Right atrium auricular region (tissue), 2 donors: ENCODE results near the gene UMAD1. TPM values are rescaled to one million over a fixed set of nuclear protein-coding genes. Genes with fewer than 3 reads are reported as not detected.

Experiments used
- DNase-seq: peaks from one replicate; pipeline ENCODE4 v3.0.0-alpha.2; 2019; ENCODE audit warnings: low spot score
- H3K27ac ChIP-seq, 2 donors: fragments of 200-600 bp; sonication (generic); 1 replicate in 1 of 2; 2 replicates in 1 of 2; pipeline ENCODE4 v1.5.1; 2016 to 2019
- H3K27me3 ChIP-seq, 2 donors: fragments of 200-600 bp; sonication (generic); one replicate each; pipeline versions ENCODE4 v1.5.1 to v1.6.0; 2017 to 2019
- H3K36me3 ChIP-seq: fragments of 200-600 bp; sonication (generic); one replicate; pipeline ENCODE4 v1.5.1; 2016
- H3K4me1 ChIP-seq, 2 donors: fragments of 200-600 bp; sonication (generic); one replicate each; pipeline versions ENCODE4 v1.5.1 to v1.6.0; 2017 to 2019
- H3K4me3 ChIP-seq, 2 donors: fragments of 200-600 bp; sonication (generic); 1 replicate in 1 of 2; 2 replicates in 1 of 2; pipeline ENCODE4 v1.5.1; 2017 to 2019; ENCODE audit warnings: mild to moderate bottlenecking in 1 of 2, moderate library complexity in 1 of 2
- H3K9me3 ChIP-seq, 2 donors: fragments of 200-600 bp; sonication (generic); one replicate each; pipeline ENCODE4 v1.5.1; 2019
- CTCF ChIP-seq, 2 donors: fragments of 200-600 bp; sonication (generic); IDR thresholded peaks; one replicate each; pipeline ENCODE4 v1.5.1; 2019; ENCODE audit warnings: antibody characterized with exemption in 2 of 2
- total RNA-seq, 2 donors: library from RNA; depleted of rRNA; stranded (reverse); fragments of >200 nt; gene quantifications; one replicate each; pipeline ENCODE4 v1.1.0, GENCODE V29; 2016

Gene UMAD1
- total RNA-seq, 2 donors from 2014 or later = 9.2 to 17.7 TPM

GRCh38 chr7:7791523-7791922 is 151.0 kb downstream of the UMAD1 start:
- Histone ChIP-seq H3K27me3 (no peaks in the 10 kb centered on the region), H3K4me3 (no peak overlapping the region), H3K4me1 (no peaks in the 10 kb centered on the region), H3K9me3 (no peaks in the 10 kb centered on the region), H3K36me3 (no peaks in the 10 kb centered on the region), H3K27ac (no peak overlapping the region)
- TF ChIP-seq CTCF (IDR thresholded peaks at IDR 0.05) = no peak
- DNase-seq = no peak

DNA sequence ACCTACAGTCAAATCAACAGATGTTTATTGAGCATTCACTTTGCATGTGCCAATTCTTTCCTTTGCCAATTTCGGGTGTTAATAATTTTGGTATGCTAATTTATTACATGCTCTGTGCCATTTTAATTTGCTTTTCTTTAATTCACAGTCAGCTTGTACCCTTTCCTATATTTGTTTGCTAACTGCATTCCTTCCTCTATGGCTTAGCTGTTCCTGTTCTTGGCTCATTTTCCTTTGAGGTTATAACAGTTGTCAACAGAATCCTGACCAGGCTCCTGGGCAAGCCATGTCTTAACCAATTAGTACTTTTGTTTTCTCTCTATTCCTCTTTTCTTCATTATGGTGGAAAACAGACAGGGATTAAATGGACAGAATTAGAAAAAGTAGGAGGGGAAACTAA is 151.5 kb downstream of the UMAD1 start:
- H3K4me3 ChIP-seq = no peak overlapping the region
- no peaks in the 10 kb centered on the region for H3K9me3 ChIP-seq
- no peak for TF ChIP-seq CTCF (IDR thresholded peaks at IDR 0.05)
- no peaks in the 10 kb centered on the region for H3K36me3 ChIP-seq
- H3K27me3 ChIP-seq = no peaks in the 10 kb centered on the region
- no peak overlapping the region for H3K27ac ChIP-seq
- no peaks in the 10 kb centered on the region for H3K4me1 ChIP-seq
- DNase-seq = no peak

DNA sequence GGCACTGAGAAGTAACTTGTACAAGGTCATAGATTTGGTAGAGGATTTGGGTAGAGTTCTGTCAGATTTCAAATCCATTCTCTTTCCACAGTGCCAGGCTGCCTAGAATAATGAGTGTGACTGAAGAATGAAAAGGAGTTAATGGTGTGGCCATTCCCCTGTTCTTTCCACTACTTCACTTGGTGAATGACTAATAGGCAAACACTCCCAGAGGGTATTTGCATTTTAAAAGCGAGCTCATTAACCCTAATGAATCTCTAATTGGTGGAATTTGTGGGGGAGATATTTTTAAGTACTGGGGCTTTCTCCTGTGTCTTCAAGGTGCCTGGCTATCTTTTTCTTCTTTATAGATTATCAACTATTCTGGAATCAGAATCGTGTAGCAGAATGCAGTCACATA is 152.7 kb downstream of the UMAD1 start:
- no peaks in the 10 kb centered on the region for H3K9me3 ChIP-seq
- no peak overlapping the region for H3K27ac ChIP-seq
- no peaks in the 10 kb centered on the region for H3K27me3 ChIP-seq
- DNase-seq = no peak
- no peak for TF ChIP-seq CTCF (IDR thresholded peaks at IDR 0.05)
- no peaks in the 10 kb centered on the region for H3K4me1 ChIP-seq
- no peaks in the 10 kb centered on the region for H3K36me3 ChIP-seq
- no peak overlapping the region for H3K4me3 ChIP-seq

GRCh38 chr7:7793921-7794320 is 153.4 kb downstream of the UMAD1 start:
- no peak overlapping the region for H3K27ac ChIP-seq
- no peak for DNase-seq
- no peak overlapping the region for H3K4me3 ChIP-seq
- no peaks in the 10 kb centered on the region for H3K4me1 ChIP-seq
- no peaks in the 10 kb centered on the region for H3K9me3 ChIP-seq
- TF ChIP-seq CTCF (IDR thresholded peaks at IDR 0.05) = no peak
- no peaks in the 10 kb centered on the region for H3K36me3 ChIP-seq
- no peaks in the 10 kb centered on the region for H3K27me3 ChIP-seq

DNA sequence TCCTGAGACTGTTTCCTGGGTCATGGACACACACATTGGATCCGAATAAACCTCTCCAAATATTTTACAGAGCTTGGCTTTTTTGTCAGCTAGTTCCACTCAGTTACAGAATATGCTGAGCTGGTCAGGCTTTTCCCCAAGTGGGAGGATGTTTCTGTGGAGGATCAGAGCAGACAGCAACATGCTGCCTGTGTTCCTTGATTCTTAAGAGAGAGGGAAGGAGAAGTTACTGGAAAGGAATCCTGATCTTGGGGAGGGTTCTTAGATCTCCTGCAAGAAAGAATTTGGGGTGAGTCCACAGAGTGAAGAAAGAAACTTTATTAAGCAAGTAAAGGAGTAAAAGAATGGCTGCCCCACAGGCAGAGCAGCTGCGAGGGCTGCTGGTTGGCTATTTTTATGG is 154.7 kb downstream of the UMAD1 start:
- Histone ChIP-seq H3K27me3 (no peaks in the 10 kb centered on the region), H3K27ac (no peak overlapping the region), H3K4me3 (no peak overlapping the region), H3K4me1 (no peaks in the 10 kb centered on the region), H3K36me3 (no peaks in the 10 kb centered on the region), H3K9me3 (no peaks in the 10 kb centered on the region)
- no peak for DNase-seq
- TF ChIP-seq CTCF (IDR thresholded peaks at IDR 0.05) = no peak

DNA sequence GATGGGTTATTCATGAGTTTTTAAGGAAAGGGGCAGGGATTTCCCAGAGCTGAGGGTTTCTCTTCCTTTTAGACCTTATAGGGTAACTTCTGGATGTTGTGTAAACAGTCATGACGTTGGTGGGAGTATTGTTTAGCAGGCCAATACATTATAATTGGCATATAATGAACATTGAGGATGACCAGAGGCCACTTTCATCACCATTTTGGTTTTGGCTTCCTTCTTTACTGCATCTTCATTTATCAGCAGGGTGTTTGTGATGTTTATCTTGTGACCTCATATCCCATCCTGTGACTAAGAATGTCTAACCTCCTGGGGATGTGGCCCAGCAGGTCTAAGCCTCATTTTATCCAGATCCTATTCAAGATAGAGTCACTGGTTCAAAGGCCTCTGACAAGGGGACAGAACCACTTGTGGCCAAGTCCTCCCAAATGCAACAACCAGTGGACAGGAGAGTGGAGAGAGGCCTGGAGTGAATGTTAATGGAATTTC is 155.1 kb downstream of the UMAD1 start:
- no peaks in the 10 kb centered on the region for H3K27me3 ChIP-seq
- no peaks in the 10 kb centered on the region for H3K4me1 ChIP-seq
- no peak overlapping the region for H3K4me3 ChIP-seq
- TF ChIP-seq CTCF (IDR thresholded peaks at IDR 0.05) = no peak
- no peaks in the 10 kb centered on the region for H3K36me3 ChIP-seq
- no peak overlapping the region for H3K27ac ChIP-seq
- H3K9me3 ChIP-seq = no peaks in the 10 kb centered on the region
- no peak for DNase-seq
